Measurements from ENCODE around the gene VPS25. TPM values are rescaled to one million over a fixed set of nuclear protein-coding genes. Genes with fewer than 3 reads are reported as not detected.
A peak's percentile ranks its signal among the peaks of the same experiment; 100 is the strongest.

Gene VPS25
- total RNA-seq, 2 donors from 2014 or later: 57.4 to 91.8 TPM

DNA sequence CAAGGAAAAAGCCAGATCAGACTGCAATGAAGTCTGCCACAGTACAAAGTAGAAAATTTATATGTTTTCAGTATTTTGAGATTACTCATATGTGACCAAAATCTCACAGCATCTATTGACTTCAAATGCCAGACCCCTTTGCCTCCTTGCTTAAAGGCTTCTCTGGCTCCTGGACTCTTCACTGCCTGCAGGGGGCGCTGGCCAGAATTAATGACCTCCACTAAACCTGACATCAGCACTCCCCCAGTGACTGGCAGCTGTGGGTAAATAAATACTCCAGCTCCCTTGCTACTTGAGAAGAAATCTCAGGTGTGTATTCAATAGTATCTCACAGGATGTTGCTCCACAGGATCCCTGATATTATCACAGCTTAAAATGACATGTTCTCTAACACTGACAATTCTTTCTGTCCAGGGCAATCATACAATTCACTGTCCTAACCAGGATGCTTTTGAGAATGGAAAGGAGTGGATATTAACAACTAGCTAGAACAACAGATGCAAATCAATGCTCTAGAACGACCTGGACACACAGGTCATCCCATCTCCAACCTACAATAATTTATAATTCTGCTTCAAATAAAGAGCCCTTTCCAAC lies 46.8 kb downstream of the VPS25 start:
- intact Hi-C loops (cut with DNase I): loop anchor here (5.0 kb wide), 1 partner anchor 98 kb away; no protein-coding TSS in a partner anchor

DNA sequence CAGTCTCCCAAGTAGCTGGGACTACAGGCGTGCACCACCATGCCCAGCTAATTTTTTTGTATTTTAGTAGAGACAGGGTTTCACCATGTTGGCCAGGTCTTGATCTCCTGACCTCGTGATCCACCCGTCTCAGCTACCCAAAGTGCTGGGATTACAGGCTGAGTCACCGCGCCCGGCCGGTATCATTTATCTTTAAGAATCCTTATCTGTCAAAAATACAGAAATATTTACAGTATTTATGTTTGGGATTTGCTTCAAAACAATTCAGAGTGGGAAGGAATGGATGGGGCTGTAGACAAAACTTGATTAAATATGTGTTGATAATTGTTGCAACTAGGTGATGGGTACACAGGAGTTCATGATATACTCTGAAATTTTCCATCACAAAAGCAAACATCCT lies 47.9 kb downstream of the VPS25 start:
- 92% methylated on average over 7 of the region's 7 CpGs for whole genome bisulfite sequencing
- TF ChIP-seq POLR2AphosphoS5 (IDR thresholded peaks at IDR 0.05) (no peak), POLR2A (IDR thresholded peaks at IDR 0.05) (no peak)
- TF ChIP-seq, protein P1, sequence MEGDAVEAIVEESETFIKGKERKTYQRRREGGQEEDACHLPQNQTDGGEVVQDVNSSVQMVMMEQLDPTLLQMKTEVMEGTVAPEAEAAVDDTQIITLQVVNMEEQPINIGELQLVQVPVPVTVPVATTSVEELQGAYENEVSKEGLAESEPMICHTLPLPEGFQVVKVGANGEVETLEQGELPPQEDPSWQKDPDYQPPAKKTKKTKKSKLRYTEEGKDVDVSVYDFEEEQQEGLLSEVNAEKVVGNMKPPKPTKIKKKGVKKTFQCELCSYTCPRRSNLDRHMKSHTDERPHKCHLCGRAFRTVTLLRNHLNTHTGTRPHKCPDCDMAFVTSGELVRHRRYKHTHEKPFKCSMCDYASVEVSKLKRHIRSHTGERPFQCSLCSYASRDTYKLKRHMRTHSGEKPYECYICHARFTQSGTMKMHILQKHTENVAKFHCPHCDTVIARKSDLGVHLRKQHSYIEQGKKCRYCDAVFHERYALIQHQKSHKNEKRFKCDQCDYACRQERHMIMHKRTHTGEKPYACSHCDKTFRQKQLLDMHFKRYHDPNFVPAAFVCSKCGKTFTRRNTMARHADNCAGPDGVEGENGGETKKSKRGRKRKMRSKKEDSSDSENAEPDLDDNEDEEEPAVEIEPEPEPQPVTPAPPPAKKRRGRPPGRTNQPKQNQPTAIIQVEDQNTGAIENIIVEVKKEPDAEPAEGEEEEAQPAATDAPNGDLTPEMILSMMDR (IDR thresholded peaks at IDR 0.05): no peak
- no peak overlapping the region for H3K27ac ChIP-seq
- no peaks in the 10 kb centered on the region for H3K4me1 ChIP-seq (replicated peaks)
- no peaks in the 10 kb centered on the region for H3K27me3 ChIP-seq (replicated peaks; ENCODE audit: insufficient read depth)
- DNase-seq (ENCODE audit: low spot score): no peak
- no peaks in the 10 kb centered on the region for H3K9me3 ChIP-seq
- intact Hi-C loops (cut with DNase I): loop anchor here (5.0 kb wide), 1 partner anchor 99 kb away; no protein-coding TSS in a partner anchor
- H3K36me3 ChIP-seq: peaks cover 11 to 25% of the 10 kb centered on the region in 2 donors
- no peak overlapping the region for H3K4me3 ChIP-seq

More for the DNA sequence above, 46.8 kb downstream of the VPS25 start:
- no peak overlapping the region for H3K4me3 ChIP-seq
- H3K27ac ChIP-seq: no peak overlapping the region
- TF ChIP-seq POLR2AphosphoS5 (IDR thresholded peaks at IDR 0.05): no peak
- no peak for TF ChIP-seq POLR2A (IDR thresholded peaks at IDR 0.05)
- TF ChIP-seq, protein P1 (IDR thresholded peaks at IDR 0.05): peak; percentile 10 to 53 (median 24)
- no peak for DNase-seq (ENCODE audit: low spot score)
- H3K36me3 ChIP-seq: peaks cover 19 to 25% of the 10 kb centered on the region in 2 donors
- H3K9me3 ChIP-seq: no peaks in the 10 kb centered on the region
- 45% methylated on average over 2 of the region's 2 CpGs for WGBS
- H3K27me3 ChIP-seq (replicated peaks; ENCODE audit: insufficient read depth): no peaks in the 10 kb centered on the region
- no peaks in the 10 kb centered on the region for H3K4me1 ChIP-seq (replicated peaks)

DNA sequence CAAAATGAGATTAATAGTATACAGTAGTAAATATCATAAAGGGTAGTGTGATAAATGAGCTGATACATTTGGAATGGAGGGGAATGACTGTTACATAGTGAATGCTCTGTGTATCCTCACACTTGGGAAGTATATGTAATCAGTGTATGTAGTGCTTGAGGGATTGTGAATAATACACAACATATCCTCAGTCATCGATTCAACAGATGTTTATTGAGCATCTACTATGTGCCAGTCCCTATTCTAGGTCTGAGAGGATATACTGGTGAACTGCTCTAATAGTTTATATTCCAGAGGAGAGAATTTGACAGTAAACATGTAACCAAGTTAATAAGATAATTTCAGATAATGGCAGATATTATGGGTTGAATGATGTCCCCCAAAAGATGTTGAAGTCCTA lies 54.2 kb downstream of the VPS25 start:
- no peak overlapping the region for H3K27ac ChIP-seq
- H3K36me3 ChIP-seq: no peaks in the 10 kb centered on the region
- H3K4me3 ChIP-seq: no peak overlapping the region
- H3K27me3 ChIP-seq (replicated peaks; ENCODE audit: insufficient read depth): no peaks in the 10 kb centered on the region
- no peaks in the 10 kb centered on the region for H3K9me3 ChIP-seq
- 94% methylated on average over 1 of the region's 1 CpG for WGBS
- intact Hi-C loops (cut with DNase I): no loop called here
- no peak for DNase-seq (ENCODE audit: low spot score)
- TF ChIP-seq, protein P1 (IDR thresholded peaks at IDR 0.05): no peak
- TF ChIP-seq POLR2A (IDR thresholded peaks at IDR 0.05): no peak
- TF ChIP-seq POLR2AphosphoS5 (IDR thresholded peaks at IDR 0.05): no peak
- H3K4me1 ChIP-seq (replicated peaks): no peaks in the 10 kb centered on the region

Small RNA genes lying within 50 kb of the gene (microRNA-seq; reads per million reads assigned to microRNA genes)
- gene MIR6781: not detected

Small RNA genes lying within 50 kb of the gene (small RNA-seq; reads per million reads assigned to genes)
- 0 reads per million in 2 donors for gene HMGN2P15
- 0 reads per million in 2 donors for gene MIR6781

Other genes with a start within 250 kb of the VPS25 start
- gene NAGLU, start 237.2 kb upstream of the VPS25 start, total RNA-seq: 100 to 1,000 TPM in 1 of 2 donors, 10 to 100 TPM in 1; 81.5 to 123 TPM
- gene HSD17B1, start 220.5 kb upstream of the VPS25 start, total RNA-seq: 10 to 100 TPM in 1 of 2 donors, 1 to 10 TPM in 1; 4.1 to 16.2 TPM
- gene COASY, start 211.3 kb upstream of the VPS25 start, total RNA-seq: 10 to 100 TPM; 52.6 to 80.5 TPM
- gene MLX, start 206.3 kb upstream of the VPS25 start, total RNA-seq: 10 to 100 TPM; 28.1 to 52.3 TPM
- gene PSMC3IP, start 195.7 kb upstream of the VPS25 start, total RNA-seq: 10 to 100 TPM in 1 of 2 donors, 1 to 10 TPM in 1; 2.9 to 11.2 TPM
- 100 to 1,000 TPM in 1 of 2 donors, 10 to 100 TPM in 1; 92.8 to 126 TPM for gene RETREG3, start 164.1 kb upstream of the VPS25 start, total RNA-seq
- 10 to 100 TPM; 38.7 to 78.4 TPM for gene TUBG1, start 163.8 kb upstream of the VPS25 start, total RNA-seq
- gene TUBG2, start 114.2 kb upstream of the VPS25 start, total RNA-seq: 10 to 100 TPM; 36.8 to 57.7 TPM
- 100 to 1,000 TPM in 1 of 2 donors, 10 to 100 TPM in 1; 87.4 to 102 TPM for gene PLEKHH3, start 96.5 kb upstream of the VPS25 start, total RNA-seq
- gene CCR10, start 91.6 kb upstream of the VPS25 start, total RNA-seq: 1 to 10 TPM; 1.2 to 10.0 TPM
- 1 to 10 TPM; 1.9 to 9.9 TPM for gene CNTNAP1, start 90.9 kb upstream of the VPS25 start, total RNA-seq
- 10 to 100 TPM; 28.5 to 61.2 TPM for gene EZH1, start 28.4 kb upstream of the VPS25 start, total RNA-seq
- 10 to 100 TPM; 16.3 TPM for gene RAMP2, start 12.2 kb upstream of the VPS25 start, total RNA-seq
- 10 to 100 TPM; 24.7 to 28.9 TPM for gene WNK4, start 7.2 kb downstream of the VPS25 start, total RNA-seq
- 100 to 1,000 TPM in 1 of 2 donors, 10 to 100 TPM in 1; 70.4 to 167 TPM for gene COA3, start 25.3 kb downstream of the VPS25 start, total RNA-seq
- gene CNTD1, start 25.4 kb downstream of the VPS25 start, total RNA-seq: 1 to 10 TPM; 1.4 to 7.7 TPM
- 100 to 1,000 TPM in 1 of 2 donors, 10 to 100 TPM in 1; 93.9 to 139 TPM for gene BECN1, start 50.8 kb downstream of the VPS25 start, total RNA-seq
- gene PSME3, start 59.9 kb downstream of the VPS25 start, total RNA-seq: 10 to 100 TPM; 68.5 to 71.1 TPM
- gene AOC2, start 71.1 kb downstream of the VPS25 start, total RNA-seq: 1 to 10 TPM in 1 of 2 donors, under 1 TPM in 1; 0.27 to 4.9 TPM
- gene AOC3, start 77.8 kb downstream of the VPS25 start, total RNA-seq: 10 to 100 TPM; 20.7 to 57.7 TPM
- not detected for gene G6PC1, start 127.3 kb downstream of the VPS25 start, total RNA-seq
- 10 to 100 TPM; 34.2 to 48.4 TPM for gene AARSD1, start 191.0 kb downstream of the VPS25 start, total RNA-seq
- 1 to 10 TPM; 3.4 to 3.9 TPM for gene PTGES3L, start 206.6 kb downstream of the VPS25 start, total RNA-seq
- gene RUNDC1, start 207.1 kb downstream of the VPS25 start, total RNA-seq: 10 to 100 TPM; 26.7 to 28.5 TPM
- gene RPL27, start 225.0 kb downstream of the VPS25 start, total RNA-seq: 1,000 to 10,000 TPM in 1 of 2 donors, 100 to 1,000 TPM in 1; 571 to 1,082 TPM
- 10 to 100 TPM; 35.6 to 40.1 TPM for gene IFI35, start 233.3 kb downstream of the VPS25 start, total RNA-seq
- gene VAT1, start 248.9 kb downstream of the VPS25 start, total RNA-seq: 100 to 1,000 TPM in 1 of 2 donors, 10 to 100 TPM in 1; 89.1 to 255 TPM